ENCODE data around the gene ZEB2.

- no peak for TF ChIP-seq CTCF (IDR thresholded peaks at IDR 0.05; ENCODE audit: low read depth, low read length, poor library complexity, severe bottlenecking)
- TF ChIP-seq EZH2phosphoT487 (IDR thresholded peaks at IDR 0.05; ENCODE audit: borderline replicate concordance, low read length): no peak
Observed at GRCh38 chr2:144351687-144352086, 168.2 kb downstream of the ZEB2 start.
